Measurements from ENCODE around the gene POLR1G. TPM values are rescaled to one million over a fixed set of nuclear protein-coding genes. Genes with fewer than 3 reads are reported as not detected.
"Not testable (repeated sequence)": the region's sequence is repeated elsewhere in the genome, so short reads cannot be mapped to it uniquely, and the experiment has no call there.

The POLR1G gene
- total RNA-seq, 1 donor from 2014 or later = 6.3 TPM

DNA sequence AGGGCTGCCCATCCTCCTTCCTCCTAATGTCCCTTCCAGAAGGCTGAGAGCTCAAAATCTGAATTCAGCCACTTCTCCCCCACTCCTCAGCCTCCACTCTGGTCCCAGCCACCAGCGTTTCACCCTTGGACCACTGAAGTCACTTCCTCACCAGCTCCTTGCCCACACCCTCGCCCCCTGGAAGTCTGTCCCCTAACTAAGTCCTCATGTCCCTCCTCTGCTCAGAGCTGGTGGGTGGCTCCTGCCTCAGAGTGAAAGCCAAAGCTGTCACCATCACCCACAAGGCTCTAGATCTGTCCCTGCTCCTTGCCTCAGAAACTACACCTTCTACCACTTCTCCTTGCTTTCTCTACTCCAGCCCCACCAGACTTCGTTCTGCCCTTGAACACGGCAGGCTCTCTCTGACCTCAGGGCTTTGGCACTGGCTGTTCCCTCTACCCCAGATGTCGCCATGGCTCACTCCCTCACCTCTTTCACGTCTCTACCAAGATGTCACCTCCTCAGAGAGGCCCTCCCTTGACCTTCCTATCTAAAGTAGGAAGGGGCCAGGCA, 15.6 kb downstream of the POLR1G start:
- no peak for DNase-seq

DNA sequence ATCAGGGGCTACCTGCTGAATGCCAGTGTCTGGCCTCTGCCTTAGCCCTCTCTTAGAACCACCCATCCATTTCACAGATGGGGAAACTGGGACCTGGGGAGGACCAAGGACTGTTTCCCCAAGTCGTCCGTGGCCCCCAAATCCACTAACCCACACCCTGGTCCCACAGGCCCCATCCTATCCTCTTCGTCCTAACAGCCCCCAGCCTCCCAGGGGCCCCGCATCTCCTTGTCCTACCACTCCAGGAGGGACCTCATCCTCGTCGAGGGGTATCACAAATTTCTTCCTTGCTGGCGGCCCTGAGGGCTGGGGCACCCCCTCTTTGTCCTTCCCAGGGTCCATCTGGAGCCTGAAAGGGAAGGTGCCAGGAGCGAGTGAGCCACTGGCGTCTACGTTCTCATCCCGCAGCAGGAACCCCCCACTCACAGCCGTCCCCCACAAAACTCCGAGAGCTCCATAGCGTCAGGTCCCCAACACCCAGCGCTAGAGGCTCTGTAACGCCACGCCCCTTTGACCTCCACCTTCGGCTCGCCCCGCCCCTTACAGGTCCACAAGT, 16.7 kb downstream of the POLR1G start:
- no peak for DNase-seq

DNA sequence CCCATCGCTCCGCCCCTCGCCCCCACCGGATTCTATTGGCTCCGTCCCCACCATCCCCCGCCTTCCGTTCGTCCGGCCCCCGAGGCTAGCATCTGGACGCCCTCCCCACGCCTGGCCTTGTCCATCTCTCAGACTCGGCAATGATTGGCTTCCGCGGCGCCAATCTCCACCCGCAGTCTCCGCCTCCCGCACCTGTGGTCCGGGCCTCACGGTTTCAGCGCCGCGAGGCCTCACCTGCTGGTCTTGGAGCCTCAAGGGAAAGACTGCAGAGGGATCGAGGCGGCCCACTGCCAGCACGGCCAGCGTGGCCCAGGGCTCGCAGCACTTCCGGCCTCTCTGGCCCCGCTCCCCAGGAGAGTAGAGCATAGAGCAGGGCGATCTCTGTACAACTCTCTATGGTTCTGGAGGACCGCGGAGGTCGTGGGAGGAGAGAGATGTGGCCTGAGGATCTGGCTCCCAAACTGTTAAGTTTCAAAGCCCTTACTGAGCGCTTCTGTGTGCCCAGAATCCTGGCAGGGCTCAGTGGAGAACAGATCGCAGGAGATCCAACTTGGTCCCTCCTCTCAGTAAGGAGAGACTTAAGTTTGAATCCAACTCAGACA, 17.2 kb downstream of the POLR1G start, which contains the start of gene ERCC1:
TSS of gene ERCC1 (minus strand) at position 329 of the 602 bp plus-strand sequence. CDS start 543 bp downstream, outside the sequence.
- DNase-seq = peak; percentile 97

DNA sequence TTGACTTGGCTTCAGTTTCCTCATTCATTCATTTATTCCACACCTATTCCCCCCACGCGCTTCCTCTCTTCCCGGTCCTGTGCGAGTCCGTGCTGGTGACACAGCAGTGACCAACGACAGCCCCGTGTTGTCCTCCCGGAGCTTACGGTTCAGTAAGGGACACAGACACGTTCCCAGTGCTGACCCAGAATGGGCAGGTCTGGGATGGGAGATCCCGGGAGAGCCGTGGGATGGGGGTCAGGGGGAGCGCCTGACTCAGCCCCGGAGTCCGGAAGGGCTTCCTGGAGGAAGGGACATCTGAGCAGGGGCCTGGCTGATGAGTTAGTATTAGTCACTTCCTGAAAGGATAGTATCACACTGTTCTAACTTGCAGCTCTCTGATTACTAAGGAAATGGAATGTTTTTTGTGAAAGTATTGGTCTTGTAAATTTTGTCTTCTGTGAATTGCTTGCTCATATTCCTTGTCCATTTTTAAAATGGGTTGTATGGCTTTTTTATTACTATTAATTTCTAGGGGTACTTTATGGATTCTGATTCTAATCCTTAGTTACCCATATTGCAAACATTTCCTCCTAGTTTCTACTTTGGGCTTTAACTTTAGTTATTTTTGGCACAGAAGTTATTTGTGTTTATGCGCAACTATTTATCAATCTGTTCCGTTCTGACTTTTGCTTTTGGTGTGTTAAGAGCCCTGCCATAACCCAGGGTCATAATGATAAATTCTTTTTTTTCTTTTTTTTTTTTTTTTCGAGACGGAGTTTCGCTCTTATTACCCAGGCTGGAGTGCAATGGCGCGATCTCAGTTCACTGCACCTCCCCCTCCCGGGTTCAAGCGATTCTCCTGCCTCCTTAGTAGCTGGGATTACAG, 18.0 kb downstream of the POLR1G start:
- DNase-seq = no peak

DNA sequence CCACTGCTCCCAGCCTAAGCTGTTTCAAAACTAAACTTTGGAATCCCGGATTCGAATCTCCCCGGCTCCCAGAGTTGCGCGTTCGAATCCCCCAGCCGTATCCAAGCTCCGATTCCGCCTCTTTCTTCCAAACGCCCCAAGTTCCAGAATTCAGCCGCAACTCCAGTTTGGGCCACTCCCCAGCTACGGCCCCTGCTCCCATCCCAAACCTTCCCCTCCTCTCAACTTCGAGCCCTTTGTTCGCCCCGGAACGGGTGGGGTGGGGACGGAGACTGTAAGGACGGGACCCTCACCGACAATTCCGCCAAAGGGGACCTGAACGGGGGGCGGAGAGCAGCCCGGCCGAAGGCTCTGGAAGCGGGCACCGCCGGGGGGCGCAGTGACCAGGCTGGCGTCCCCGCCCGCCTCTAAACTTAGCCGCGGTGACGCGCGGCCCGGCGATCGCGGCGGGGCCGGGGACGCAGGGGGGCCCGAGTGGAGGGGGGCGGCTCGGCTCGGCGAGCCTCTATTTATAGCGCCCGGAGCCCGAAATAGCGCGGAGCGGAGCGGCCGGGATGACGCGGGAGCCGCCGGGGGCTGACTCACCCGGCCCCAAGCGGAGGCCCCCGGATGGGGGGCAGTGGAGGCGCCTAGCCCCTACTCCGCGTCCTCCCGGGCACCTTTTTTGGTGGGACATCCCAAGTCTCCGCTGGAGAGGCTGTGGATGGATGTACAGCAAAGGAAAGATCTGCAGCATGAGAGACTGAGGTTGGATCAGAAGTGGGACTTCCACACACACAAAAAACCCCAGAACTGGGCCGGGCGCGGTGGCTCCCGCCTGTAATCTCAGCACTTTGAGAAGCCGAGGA, 22.2 kb downstream of the POLR1G start:
- peak; percentile 78 for DNase-seq

DNA sequence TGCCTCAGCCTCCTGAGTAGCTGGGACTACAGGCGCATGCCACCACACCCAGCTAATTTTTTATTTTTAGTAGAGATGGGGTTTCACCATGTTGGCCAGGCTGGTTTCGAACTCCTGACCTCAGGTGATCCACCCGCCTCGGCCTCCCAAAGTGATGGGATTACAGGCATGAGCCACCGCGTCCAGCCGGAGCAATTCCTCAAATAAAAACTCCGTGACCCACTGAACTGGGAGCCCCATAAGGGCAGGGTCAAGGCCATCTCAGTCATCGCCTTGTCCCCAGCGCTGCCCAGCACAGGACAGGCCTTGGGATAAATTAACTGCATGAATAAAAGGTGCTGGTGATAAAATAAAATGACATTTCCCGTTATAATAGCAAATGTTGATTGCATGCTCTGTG, 23.5 kb downstream of the POLR1G start:
- DNase-seq = not testable (repeated sequence)

DNA sequence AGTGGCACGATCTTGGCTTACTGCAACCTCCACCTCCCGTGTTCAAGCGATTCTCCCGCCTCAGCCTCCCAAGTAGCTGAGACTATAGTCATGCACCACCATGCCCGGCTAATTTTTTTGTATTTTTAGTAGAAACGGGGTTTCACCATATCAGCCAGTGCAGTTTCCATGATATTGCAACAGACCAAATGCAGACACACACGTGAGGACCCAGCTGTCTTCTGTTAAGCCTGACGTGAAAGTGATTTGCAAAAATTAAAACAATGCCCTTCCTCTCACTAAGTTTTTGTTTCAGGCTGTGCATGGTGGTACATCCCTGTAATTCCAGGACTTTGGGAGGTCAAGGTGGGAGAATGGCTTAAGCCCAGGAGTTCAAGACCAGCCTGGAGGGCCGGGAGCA, 24.6 kb downstream of the POLR1G start:
- not testable (repeated sequence) for DNase-seq

DNA sequence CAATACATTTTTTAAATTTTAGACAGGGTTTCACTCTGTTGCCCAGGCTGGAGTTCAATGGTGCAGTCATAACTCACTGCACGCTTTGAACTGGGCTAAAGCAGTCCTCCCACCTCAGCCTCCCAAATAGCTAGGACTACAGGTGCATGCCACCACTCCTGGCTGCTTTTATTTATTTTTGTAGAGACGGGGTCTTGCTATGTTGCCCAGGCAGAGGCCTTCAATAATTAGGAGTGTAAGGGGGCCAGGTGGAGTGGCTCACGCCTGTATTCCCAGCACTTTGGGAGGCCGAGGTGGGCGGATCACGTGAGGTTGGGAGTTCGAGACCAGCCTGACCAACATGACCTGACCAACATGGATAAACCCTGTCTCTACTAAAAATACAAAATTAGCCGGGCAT, 26.1 kb downstream of the POLR1G start:
- DNase-seq = not testable (repeated sequence)

DNA sequence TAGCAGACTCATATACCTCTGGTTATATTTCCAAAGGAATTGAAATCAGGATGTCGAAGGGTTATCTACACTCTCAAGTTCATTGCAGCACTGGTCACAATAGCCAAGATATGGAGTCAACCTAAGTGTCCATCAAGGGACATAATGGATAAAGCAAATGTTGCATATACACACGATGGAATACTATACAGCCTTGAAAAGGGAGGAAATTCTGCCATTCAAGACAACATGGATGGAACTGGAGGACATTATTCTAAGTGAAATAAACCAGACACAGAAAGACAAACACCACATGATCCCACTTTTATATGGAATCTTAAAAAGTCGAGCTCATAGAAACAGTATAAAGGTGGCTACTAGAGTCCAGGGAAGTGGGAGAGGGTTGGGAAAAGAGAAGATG, 30.9 kb downstream of the POLR1G start:
- no peak for DNase-seq

DNA sequence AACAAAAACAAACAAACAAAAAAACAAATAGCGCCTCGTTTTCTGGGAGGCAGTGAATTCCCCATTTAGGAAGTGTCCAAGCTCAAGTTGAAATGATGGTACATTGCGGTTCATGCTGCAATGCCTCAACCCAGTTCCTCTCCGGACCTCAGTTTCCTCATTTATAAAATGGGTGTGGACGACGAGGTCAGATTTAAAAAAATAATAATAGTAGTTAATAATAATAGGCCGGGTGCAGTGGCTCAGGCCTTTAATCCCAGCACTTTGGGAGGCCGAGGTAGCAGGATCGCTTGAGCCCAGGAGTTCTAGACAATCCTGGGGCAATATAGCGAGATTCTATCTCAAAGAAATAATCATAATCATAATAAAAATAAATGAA, 32.7 kb downstream of the POLR1G start:
- DNase-seq = no peak

DNA sequence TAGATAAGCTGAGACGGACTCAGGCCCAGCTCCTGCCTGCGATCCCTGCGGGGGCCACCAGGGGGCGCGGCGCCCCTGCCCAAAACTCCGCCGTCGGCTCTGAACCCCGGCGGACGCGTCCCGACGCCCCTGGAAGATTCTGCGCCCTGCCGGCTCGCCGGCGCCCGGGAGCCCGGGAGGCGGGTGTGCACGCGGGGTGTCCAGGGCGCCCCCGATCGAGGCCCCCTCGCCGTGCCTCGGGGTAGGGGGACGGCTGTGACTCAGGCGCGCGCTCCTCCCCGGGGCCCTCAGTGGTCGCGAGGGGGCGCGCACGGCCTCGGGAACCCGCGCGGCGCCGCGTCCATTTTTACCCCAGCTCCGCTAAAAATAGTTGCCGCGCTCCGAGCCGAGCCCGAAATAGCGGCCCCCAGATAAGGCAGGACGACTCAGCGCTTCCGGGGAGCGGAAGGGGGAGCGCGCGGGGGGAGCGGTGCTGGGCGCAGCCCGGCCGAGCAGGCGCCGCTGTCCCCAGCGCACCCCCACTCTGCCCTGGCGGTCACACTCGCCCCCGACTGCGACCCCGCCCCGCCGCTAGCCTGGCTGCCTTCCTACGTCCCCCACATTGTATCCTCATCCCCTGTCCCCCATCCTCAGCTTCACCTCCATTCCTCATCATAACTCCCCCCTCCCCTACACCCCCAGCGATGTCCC, 33.3 kb downstream of the POLR1G start:
- peak; percentile 93 for DNase-seq

DNA sequence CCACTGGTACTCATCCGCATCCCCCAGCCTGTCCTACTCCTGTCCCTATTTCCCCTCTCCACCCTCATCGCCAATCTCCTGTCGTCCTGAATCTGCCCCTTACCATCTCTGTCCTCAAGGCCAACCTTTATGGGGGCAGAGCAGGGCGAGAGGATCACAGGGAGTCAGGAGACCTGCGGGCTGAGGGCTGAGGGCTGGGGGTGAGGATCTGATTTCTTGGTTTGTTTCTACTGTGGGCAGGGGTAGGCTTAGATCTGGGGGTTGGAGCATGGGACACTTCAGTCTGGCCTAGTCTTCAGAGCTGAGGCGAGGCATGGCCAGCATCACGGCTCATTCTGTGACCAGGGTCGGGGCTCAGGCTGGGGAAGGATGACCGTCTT, 33.8 kb downstream of the POLR1G start:
- DNase-seq = no peak

DNA sequence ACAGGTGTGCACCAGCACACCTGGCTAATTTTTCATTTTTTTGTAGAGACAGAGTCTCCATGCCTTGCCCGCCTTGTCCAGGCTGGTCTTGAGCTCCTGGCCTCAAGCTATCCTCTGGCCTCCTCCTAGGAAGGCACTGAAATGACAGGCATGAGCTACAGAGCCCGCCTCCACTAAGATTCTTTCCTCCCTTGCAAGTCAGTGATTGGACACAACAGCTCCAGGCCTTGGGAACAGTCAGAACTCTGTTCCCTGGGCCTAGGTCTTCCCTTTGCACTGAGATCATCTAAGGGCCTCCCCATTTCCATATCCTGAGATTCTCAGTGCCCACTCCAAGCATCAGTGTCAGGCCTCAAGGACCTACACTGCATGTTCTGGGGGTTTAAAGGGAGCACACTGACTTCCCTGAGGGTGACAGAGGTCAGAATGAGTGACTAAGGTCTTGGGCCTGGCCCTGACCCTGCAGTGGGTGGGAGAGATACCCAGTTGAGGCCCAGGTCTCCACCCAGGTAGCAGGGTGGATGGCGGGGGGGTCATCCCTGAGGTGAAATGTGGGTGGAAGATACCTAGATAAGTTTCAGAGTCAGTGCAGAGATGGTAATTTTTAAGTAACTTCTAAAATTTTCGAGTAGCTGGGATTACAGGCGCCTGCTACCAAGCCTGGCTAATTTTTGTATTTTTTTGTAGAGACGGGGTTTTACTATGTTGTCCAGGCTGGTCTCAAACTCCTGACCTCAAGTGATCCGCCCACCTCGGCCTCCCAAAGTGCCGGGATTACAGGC, 34.6 kb downstream of the POLR1G start:
- peak; percentile 35 for DNase-seq

DNA sequence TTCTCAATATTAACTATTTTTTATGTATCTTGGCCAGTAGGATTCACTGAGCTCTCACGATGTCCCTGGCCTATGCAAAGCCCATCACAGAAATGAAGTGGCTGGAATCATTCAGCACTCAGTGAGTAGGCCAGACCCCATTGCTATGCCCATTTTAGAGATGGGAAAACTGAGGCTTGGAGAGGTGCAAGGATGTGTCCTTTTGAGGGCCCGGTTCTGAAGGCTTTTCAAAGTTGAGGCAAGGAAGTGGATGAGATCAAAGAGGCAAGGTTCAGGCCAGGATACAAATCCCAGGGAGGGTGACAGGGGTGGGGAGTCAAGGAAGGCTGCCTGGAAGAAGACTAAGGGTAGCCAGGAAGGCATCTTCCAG, 35.9 kb downstream of the POLR1G start:
- no peak for DNase-seq

DNA sequence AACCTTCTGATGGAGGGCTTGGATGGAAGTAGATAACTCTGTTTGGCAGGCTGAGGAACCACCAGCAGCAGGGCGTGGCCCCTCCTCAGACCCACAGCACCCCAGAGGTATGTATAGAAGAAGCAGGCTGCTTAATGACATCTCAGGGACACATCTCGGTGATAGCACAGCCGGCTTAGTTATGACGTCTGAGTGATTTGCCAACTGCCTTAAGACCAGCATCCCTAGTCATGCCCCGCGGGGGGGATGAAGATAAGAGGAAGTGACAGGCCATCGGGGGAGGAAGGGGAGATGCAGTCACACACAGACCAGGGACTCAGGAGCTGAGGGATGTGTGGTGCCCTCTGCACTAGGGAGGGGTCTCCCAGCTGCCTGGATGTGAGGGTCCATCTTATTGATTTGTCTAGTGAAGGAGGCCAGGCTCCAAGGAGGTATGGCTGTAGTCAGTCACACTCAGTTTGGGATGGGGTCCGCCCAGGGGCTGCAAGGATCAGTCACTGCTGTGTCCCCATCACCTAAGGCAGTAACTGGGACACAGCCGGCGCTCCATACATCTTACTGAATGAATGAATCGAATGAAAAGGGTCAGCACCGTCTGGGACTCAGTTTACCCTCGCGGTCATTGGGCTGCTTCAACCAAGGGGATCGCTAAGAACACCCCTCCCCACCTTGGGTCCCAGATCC, 36.5 kb downstream of the POLR1G start:
- DNase-seq = peak; percentile 55

DNA sequence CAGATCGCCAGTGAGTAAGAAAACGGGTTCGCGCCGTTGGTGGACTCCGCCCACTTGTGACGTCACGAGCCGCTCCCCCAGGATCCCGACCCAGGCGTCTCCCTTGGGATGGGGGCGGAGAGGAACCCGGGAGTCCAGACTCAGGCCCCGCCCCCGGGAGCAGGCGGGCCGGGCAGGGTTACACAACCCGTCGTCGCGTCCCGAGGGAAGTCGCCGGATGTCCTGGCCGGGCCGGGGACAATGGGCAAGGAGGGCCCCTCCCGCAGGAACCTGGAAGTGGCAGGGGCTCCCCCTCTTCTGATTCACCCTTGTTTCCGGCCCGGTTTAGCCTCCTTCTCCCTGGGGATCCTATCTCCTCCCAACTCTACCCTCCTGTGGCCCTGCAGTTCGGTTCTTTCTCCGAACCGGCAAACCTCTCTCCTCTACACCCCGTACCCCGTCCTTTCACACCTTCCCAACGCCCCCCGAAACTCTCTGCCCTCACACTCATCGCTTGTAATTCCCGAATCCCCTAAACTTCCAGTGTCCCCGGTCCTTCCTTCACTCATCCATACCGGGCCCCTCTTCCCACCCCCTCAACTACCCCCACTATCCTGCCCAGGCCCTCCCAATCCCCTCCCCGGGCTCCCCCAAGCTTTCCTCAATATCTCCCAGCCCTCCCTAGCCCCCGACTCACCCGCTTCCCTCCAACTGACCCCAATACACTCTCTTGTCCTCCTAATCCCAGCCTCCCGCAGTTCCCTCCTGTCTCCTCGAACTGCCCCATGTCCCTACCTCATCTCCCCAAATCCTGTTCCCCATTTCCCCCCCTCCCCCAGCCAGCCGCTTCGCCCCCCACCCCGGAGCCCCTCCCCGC, 37.2 kb downstream of the POLR1G start:
- DNase-seq = peak; percentile 93

DNA sequence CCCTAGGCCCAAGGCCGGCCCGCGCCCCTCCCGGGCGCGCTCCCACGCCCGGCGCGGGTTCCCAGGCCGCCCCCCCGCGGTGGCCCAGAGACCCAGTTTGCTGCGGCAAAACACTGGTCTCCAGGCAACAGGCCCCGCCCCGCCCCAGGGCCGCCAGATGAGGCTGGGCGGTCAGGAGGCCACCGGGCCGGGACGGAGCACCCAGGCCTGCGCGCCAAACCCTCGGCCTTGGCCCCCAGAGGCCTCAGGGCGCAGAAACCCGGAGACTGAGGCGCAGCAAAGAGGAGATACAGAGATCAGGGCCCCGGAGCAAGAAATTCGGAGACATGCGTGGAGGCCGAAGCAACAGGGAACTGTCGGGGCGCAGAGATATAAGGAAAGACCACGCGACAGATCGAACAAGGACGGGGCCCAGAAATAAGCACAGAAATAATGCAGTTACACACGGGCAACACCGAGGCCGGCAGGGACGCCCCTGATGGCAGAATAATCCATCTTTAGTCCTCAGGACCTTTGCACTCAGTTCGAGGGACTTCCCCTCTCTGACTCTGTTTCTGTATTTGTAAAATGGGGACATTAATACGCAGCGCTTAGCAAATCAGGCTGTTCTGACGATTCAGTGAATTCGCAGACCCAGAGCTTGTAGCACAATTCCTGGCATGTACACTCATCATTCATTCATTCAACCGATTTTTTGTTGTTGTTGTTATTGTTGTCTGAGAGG, 38.0 kb downstream of the POLR1G start:
- peak; percentile 96 for DNase-seq

DNA sequence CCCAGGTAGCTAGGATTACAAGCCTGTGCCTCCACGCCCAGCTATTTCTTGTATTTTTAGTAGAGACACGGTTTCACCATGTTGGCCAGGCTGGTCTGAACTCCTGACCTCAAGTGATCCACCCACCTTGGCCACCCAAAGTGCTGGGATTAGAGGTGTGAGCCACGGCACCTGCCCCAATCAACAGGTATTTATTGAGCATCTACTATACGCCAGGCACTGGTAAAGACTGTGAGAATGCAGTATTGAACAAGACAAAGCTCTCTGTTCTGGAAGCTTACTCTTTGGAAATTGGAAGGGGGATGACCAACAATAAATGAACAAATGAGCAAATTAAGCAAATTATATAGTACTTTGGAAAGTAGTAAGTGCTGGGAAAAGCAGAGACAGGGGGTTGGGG, 38.7 kb downstream of the POLR1G start:
- DNase-seq = no peak

DNA sequence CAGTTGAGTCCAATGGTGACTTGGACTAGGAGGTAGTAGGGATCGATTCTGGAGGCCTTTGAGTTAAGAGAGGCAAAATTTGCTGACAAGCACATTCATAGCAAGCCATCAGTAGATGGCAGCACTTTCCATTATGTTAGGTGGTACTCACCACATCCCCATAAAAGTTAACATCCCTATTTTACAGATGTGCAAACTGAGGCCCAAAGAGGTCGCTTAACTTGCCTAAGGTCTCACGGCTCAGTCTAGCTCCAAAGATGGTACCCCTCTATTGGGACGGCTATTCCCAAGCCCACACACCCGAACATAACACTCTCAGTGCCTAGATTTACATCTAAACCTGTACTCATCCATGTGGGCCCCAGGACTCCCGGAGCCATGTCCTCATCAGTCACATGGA, 39.9 kb downstream of the POLR1G start:
- DNase-seq = no peak

Measured in tongue (tissue), 2 donors.